Left lung (tissue), 10 donors: Measurements from ENCODE around the gene CPE. TPM values are rescaled to one million over a fixed set of nuclear protein-coding genes. Genes with fewer than 3 reads are reported as not detected.

Experiments
- ATAC-seq: fragments of 200-7000 bp; cut with Tn5 transposase; one replicate; pipeline ENCODE4 v1.9.1; 2020; ENCODE audit warnings: moderate library complexity
- DNase-seq, 4 donors: peaks; one replicate each; pipeline ENCODE4 v3.0.0-alpha.2; 2013 to 2020
- H3K27ac ChIP-seq, 2 donors: fragments of 200-600 bp; sonication (generic) in 1 of 2; one replicate each; pipeline versions ENCODE4 v1.5.0 to v1.8.0; 2020 to 2021
- H3K27me3 ChIP-seq, 2 donors: fragments of 200-600 bp; sonication (generic) in 1 of 2; one replicate each; pipeline versions ENCODE4 v1.5.0 to v1.8.0; 2020 to 2021
- H3K36me3 ChIP-seq, 2 donors: fragments of 200-600 bp; sonication (generic) in 1 of 2; one replicate each; pipeline versions ENCODE4 v1.5.0 to v1.8.0; 2020 to 2021
- H3K4me1 ChIP-seq, 2 donors: fragments of 200-600 bp; one replicate each; pipeline ENCODE4 v1.8.0; 2021
- H3K4me3 ChIP-seq, 2 donors: fragments of 200-600 bp; sonication (generic) in 1 of 2; one replicate each; pipeline versions ENCODE4 v1.5.0 to v1.8.0; 2020 to 2021; ENCODE audit warnings: mild to moderate bottlenecking in 1 of 2
- H3K9me3 ChIP-seq, 2 donors: fragments of 200-600 bp; sonication (generic) in 1 of 2; one replicate each; pipeline versions ENCODE4 v1.5.0 to v1.8.0; 2020 to 2021
- CTCF ChIP-seq, 2 donors: fragments of 200-600 bp; sonication (generic) in 1 of 2; IDR thresholded peaks; one replicate each; pipeline versions ENCODE4 v1.5.0 to v1.8.0; 2021; ENCODE audit warnings: antibody characterized with exemption in 2 of 2
- intact Hi-C, 2 donors: fragments of 100-400 bp; cut with DNase I; formaldehyde crosslinking; loops; one replicate each; pipeline versions ENCODE4 v1.11.2 to v1.14.2; 2022
- polyA plus RNA-seq, 6 donors: library from polyadenylated mRNA; unstranded; fragments of 120-200 nt; gene quantifications; one replicate each; pipeline ENCODE4 v1.2.1, GENCODE V29; 2013; ENCODE audit not compliant: insufficient read length in 6 of 6
- total RNA-seq, 2 donors: library from RNA; stranded (reverse); fragmentation: NEBNext Ultra II Directional; extraction: Animal tissue kit (Norgen Biotek cat#: 25700); gene quantifications; one replicate each; pipeline ENCODE4 v1.2.1, GENCODE V29; 2021
- donor health status: DM: no; HTN: yes; CAD: no.
- donor health status: DM: no; HTN: no; CAD: no.

The CPE gene
- total and polyA plus RNA-seq, 8 donors: 24.5 to 222 (median 161) TPM

- no peak for DNase-seq
- no peak for TF ChIP-seq CTCF (IDR thresholded peaks at IDR 0.05)
- Histone ChIP-seq H3K36me3 (no peaks in the 10 kb centered on the region), H3K9me3 (no peaks in the 10 kb centered on the region), H3K27ac (no peak overlapping the region), H3K4me1 (no peaks in the 10 kb centered on the region), H3K27me3 (no peaks in the 10 kb centered on the region), H3K4me3 (no peak overlapping the region)
- ATAC-seq: no peak
- intact Hi-C loops: no loop called here
Observed at GRCh38 chr4:165404080-165404479, 25.3 kb downstream of the CPE start.

GRCh38 chr4:165404696-165405095 is 25.9 kb downstream of the CPE start:
- DNase-seq (no peak), ATAC-seq (no peak)
- intact Hi-C loops: no loop called here
- H3K27ac ChIP-seq: no peak overlapping the region
- H3K9me3 ChIP-seq: no peaks in the 10 kb centered on the region
- no peaks in the 10 kb centered on the region for H3K4me1 ChIP-seq
- no peaks in the 10 kb centered on the region for H3K36me3 ChIP-seq
- H3K4me3 ChIP-seq: no peak overlapping the region
- H3K27me3 ChIP-seq: no peaks in the 10 kb centered on the region
- TF ChIP-seq CTCF (IDR thresholded peaks at IDR 0.05): no peak

- Histone ChIP-seq H3K27me3 (no peaks in the 10 kb centered on the region), H3K4me1 (no peaks in the 10 kb centered on the region), H3K36me3 (no peaks in the 10 kb centered on the region), H3K9me3 (no peaks in the 10 kb centered on the region), H3K4me3 (no peak overlapping the region), H3K27ac (no peak overlapping the region)
- intact Hi-C loops: no loop called here
- ATAC-seq: no peak
- no peak for DNase-seq
- no peak for TF ChIP-seq CTCF (IDR thresholded peaks at IDR 0.05)
Observed at GRCh38 chr4:165410214-165410613, 31.4 kb downstream of the CPE start.

- H3K27ac ChIP-seq: no peak overlapping the region
- no peaks in the 10 kb centered on the region for H3K4me1 ChIP-seq
- no peak overlapping the region for H3K4me3 ChIP-seq
- TF ChIP-seq CTCF (IDR thresholded peaks at IDR 0.05): no peak
- no peaks in the 10 kb centered on the region for H3K9me3 ChIP-seq
- ATAC-seq (no peak), DNase-seq (no peak)
- no peaks in the 10 kb centered on the region for H3K27me3 ChIP-seq
- H3K36me3 ChIP-seq: no peaks in the 10 kb centered on the region
- intact Hi-C loops: no loop called here
Observed at GRCh38 chr4:165415910-165416309, 37.1 kb downstream of the CPE start.

- no peak for TF ChIP-seq CTCF (IDR thresholded peaks at IDR 0.05)
- no peaks in the 10 kb centered on the region for H3K4me1 ChIP-seq
- no peaks in the 10 kb centered on the region for H3K9me3 ChIP-seq
- no peaks in the 10 kb centered on the region for H3K27me3 ChIP-seq
- no peak overlapping the region for H3K27ac ChIP-seq
- no peaks in the 10 kb centered on the region for H3K36me3 ChIP-seq
- H3K4me3 ChIP-seq: no peak overlapping the region
- no peak for ATAC-seq
- DNase-seq: no peak
- intact Hi-C loops: no loop called here
Observed at GRCh38 chr4:165418073-165418472, 39.3 kb downstream of the CPE start.
